ENCODE results near the gene ZNF799. TPM values are rescaled to one million over a fixed set of nuclear protein-coding genes. Genes with fewer than 3 reads are reported as not detected.

The ZNF799 gene
- total and polyA plus RNA-seq, 2 of the 4 experiments (the other 2 are of a cell fraction), result 0.79 to 3.4 TPM

- H2AK9ac ChIP-seq (replicated peaks; ENCODE audit: low read depth, low read length, poor library complexity), result no peak overlapping the region
- CTCF ChIA-PET, result no interaction called here
- no peak overlapping the region for H2BK20ac ChIP-seq (ENCODE audit: low read depth, low read length)
- ATAC-seq (ENCODE audit: low read depth) (no peak), DNase-seq (no peak)
- H3K4ac ChIP-seq (ENCODE audit: low read depth, low read length), result no peak overlapping the region
- no peak overlapping the region for H4K8ac ChIP-seq (ENCODE audit: low read depth in 2 of 2, low read length in 2 of 2)
- no CpG with 5 or more reads among the region's 5 CpGs for WGBS, 2 experiments (ENCODE audit: extremely low coverage in 2 of 2, insufficient read length in 1 of 2)
- no peak overlapping the region for H2AFZ ChIP-seq (replicated peaks; ENCODE audit: low read length, poor library complexity)
- no peaks in the 10 kb centered on the region for H4K20me1 ChIP-seq (ENCODE audit: insufficient read depth, low read length)
- H2BK120ac ChIP-seq (ENCODE audit: low read depth, low read length), result no peak overlapping the region
- H3K4me3 ChIP-seq (ENCODE audit: insufficient read depth, low read depth, low read length), result no peak overlapping the region
- H4K91ac ChIP-seq (ENCODE audit: insufficient read depth, low read depth, low read length), result no peak overlapping the region
- in situ Hi-C loops (cut with MboI; ENCODE audit: low sequenced_read_pairs), result no loop called here
- intact Hi-C loops (cut with micrococcal nuclease), result no loop called here
- no peak overlapping the region for H3K27ac ChIP-seq (ENCODE audit: insufficient read depth, low read length)
- no peak overlapping the region for H3K4me2 ChIP-seq (ENCODE audit: low read depth, low read length)
- no peak overlapping the region for H3K14ac ChIP-seq (replicated peaks; ENCODE audit: low read depth, low read length)
- H3K9me1 ChIP-seq (ENCODE audit: insufficient read depth, low read length), result no peaks in the 10 kb centered on the region
- no peak overlapping the region for H2AK5ac ChIP-seq (ENCODE audit: low read depth, low read length)
- H3K9me3 ChIP-seq (ENCODE audit: control insufficient read depth, insufficient read depth, low read length), result peaks cover 57% of the 10 kb centered on the region
- TF ChIP-seq RAD21 (IDR thresholded peaks at IDR 0.05; ENCODE audit: low read length), result no peak
- TF ChIP-seq, protein P1, sequence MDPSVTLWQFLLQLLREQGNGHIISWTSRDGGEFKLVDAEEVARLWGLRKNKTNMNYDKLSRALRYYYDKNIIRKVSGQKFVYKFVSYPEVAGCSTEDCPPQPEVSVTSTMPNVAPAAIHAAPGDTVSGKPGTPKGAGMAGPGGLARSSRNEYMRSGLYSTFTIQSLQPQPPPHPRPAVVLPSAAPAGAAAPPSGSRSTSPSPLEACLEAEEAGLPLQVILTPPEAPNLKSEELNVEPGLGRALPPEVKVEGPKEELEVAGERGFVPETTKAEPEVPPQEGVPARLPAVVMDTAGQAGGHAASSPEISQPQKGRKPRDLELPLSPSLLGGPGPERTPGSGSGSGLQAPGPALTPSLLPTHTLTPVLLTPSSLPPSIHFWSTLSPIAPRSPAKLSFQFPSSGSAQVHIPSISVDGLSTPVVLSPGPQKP (IDR thresholded peaks at IDR 0.05; ENCODE audit: borderline replicate concordance, low read depth, low read length), result no peak
- TF ChIP-seq POLR2A (IDR thresholded peaks at IDR 0.05; ENCODE audit: low read depth, low read length), result no peak
- no peak for TF ChIP-seq MAFK (IDR thresholded peaks at IDR 0.05; ENCODE audit: low read depth, low read length)
- TF ChIP-seq, protein P2, sequence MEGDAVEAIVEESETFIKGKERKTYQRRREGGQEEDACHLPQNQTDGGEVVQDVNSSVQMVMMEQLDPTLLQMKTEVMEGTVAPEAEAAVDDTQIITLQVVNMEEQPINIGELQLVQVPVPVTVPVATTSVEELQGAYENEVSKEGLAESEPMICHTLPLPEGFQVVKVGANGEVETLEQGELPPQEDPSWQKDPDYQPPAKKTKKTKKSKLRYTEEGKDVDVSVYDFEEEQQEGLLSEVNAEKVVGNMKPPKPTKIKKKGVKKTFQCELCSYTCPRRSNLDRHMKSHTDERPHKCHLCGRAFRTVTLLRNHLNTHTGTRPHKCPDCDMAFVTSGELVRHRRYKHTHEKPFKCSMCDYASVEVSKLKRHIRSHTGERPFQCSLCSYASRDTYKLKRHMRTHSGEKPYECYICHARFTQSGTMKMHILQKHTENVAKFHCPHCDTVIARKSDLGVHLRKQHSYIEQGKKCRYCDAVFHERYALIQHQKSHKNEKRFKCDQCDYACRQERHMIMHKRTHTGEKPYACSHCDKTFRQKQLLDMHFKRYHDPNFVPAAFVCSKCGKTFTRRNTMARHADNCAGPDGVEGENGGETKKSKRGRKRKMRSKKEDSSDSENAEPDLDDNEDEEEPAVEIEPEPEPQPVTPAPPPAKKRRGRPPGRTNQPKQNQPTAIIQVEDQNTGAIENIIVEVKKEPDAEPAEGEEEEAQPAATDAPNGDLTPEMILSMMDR (conservative IDR thresholded peaks at IDR 0.05; ENCODE audit: low read depth, low read length), result no peak
- no peak for TF ChIP-seq CEBPB (IDR thresholded peaks at IDR 0.05; ENCODE audit: low read depth, low read length)
- no peak for TF ChIP-seq FOS (IDR thresholded peaks at IDR 0.05; ENCODE audit: low read depth, low read length)
- no peak for TF ChIP-seq CHD1 (IDR thresholded peaks at IDR 0.05; ENCODE audit: low read depth, low read length)
- no peak for TF ChIP-seq RFX5 (IDR thresholded peaks at IDR 0.05; ENCODE audit: low read depth, low read length)
- no peak for TF ChIP-seq USF2 (IDR thresholded peaks at IDR 0.05; ENCODE audit: low read depth, low read length)
- no peak for TF ChIP-seq MXI1 (IDR thresholded peaks at IDR 0.05; ENCODE audit: borderline replicate concordance, low read depth, low read length)
- TF ChIP-seq NFE2L2 (IDR thresholded peaks at IDR 0.05; ENCODE audit: low read depth, low read length), result no peak
- no peak for TF ChIP-seq MAZ (IDR thresholded peaks at IDR 0.05; ENCODE audit: borderline replicate concordance, low read depth, low read length)
- TF ChIP-seq RCOR1 (IDR thresholded peaks at IDR 0.05; ENCODE audit: insufficient replicate concordance, low read length), result no peak
- TF ChIP-seq BHLHE40 (IDR thresholded peaks at IDR 0.05; ENCODE audit: low read depth, low read length), result no peak
- no peak for TF ChIP-seq SMC3 (IDR thresholded peaks at IDR 0.05; ENCODE audit: low read depth, low read length)
- no peak overlapping the region for H3K9ac ChIP-seq (ENCODE audit: low read depth, low read length)
- no peak overlapping the region for H3K23ac ChIP-seq (ENCODE audit: low read depth, low read length)
- peaks cover 19% of the 10 kb centered on the region for H3K36me3 ChIP-seq (ENCODE audit: control insufficient read depth, insufficient read depth, low read length)
- no peak overlapping the region for H4K5ac ChIP-seq (ENCODE audit: low read depth, low read length)
- no TSS peak for BruUV-seq (replicated peaks)
- dilution Hi-C loops (cut with HindIII; ENCODE audit: low sequenced_read_pairs, unreplicated experiment), result no loop called here
- H2BK15ac ChIP-seq (ENCODE audit: low read depth, low read length), result no peak overlapping the region
- H3K56ac ChIP-seq (ENCODE audit: extremely low read depth, insufficient read depth, low read length), result no peak overlapping the region
- H3K4me1 ChIP-seq (ENCODE audit: control insufficient read depth, insufficient read depth, low read length), result no peaks in the 10 kb centered on the region
- no peaks in the 10 kb centered on the region for H3K27me3 ChIP-seq (ENCODE audit: control insufficient read depth, insufficient read depth, low read length)
- POLR2A ChIA-PET (ENCODE audit: unreplicated experiment), result no interaction called here
- H3K79me1 ChIP-seq (ENCODE audit: low read depth in 1 of 2, low read length in 2 of 2), result no peaks in the 10 kb centered on the region
- H3K18ac ChIP-seq (ENCODE audit: low read depth, low read length), result no peak overlapping the region
- H2BK5ac ChIP-seq (ENCODE audit: low read depth, low read length, poor library complexity, severe bottlenecking), result no peak overlapping the region
Measured at GRCh38 chr19:12350890-12351197, 50.2 kb downstream of the ZNF799 start.

Measured in IMR-90 (cell line).